Upper lobe of right lung (tissue), 1 donor: Measurements from ENCODE around the gene CMTR1. TPM values are rescaled to one million over a fixed set of nuclear protein-coding genes. Genes with fewer than 3 reads are reported as not detected.

ENCODE experiments used
- ATAC-seq: fragments of 200-7000 bp; cut with Tn5 transposase; one replicate; pipeline ENCODE4 v1.9.1; 2020; ENCODE audit warnings: mild to moderate bottlenecking, moderate library complexity
- DNase-seq: peaks from one replicate; pipeline ENCODE4 v3.0.0-alpha.2; 2020
- H3K27ac ChIP-seq: fragments of 200-600 bp; one replicate; pipeline ENCODE4 v1.8.0; 2022
- H3K27me3 ChIP-seq: fragments of 200-600 bp; one replicate; pipeline ENCODE4 v1.8.0; 2022; ENCODE audit warnings: mild to moderate bottlenecking
- H3K36me3 ChIP-seq: fragments of 200-600 bp; one replicate; pipeline ENCODE4 v1.8.0; 2022
- H3K4me1 ChIP-seq: fragments of 200-600 bp; one replicate; pipeline ENCODE4 v1.8.0; 2022
- H3K4me3 ChIP-seq: fragments of 200-600 bp; one replicate; pipeline ENCODE4 v1.8.0; 2022; ENCODE audit warnings: mild to moderate bottlenecking
- H3K9me3 ChIP-seq: fragments of 200-600 bp; one replicate; pipeline ENCODE4 v1.8.0; 2022
- intact Hi-C: fragments of 100-400 bp; cut with DNase I; formaldehyde crosslinking; loops from one replicate; pipeline ENCODE4 v1.11.0; 2022
- total RNA-seq: library from RNA; stranded (reverse); fragmentation: NEBNext Ultra II Directional; extraction: Animal tissue kit (Norgen Biotek cat#: 25700); gene quantifications from one replicate; pipeline ENCODE4 v1.2.1, GENCODE V29; 2021
- TF ChIP-seq, protein P1 (sequence below): fragments of 200-600 bp; IDR thresholded peaks from one replicate; pipeline ENCODE4 v1.8.0; 2022; ENCODE audit warnings: antibody characterized with exemption
- donor health status: DM: no; HTN: yes; CAD: no; lungs with severe emphysema.

The CMTR1 gene
- total RNA-seq, 1 donor from 2014 or later, result 42.2 TPM

DNA sequence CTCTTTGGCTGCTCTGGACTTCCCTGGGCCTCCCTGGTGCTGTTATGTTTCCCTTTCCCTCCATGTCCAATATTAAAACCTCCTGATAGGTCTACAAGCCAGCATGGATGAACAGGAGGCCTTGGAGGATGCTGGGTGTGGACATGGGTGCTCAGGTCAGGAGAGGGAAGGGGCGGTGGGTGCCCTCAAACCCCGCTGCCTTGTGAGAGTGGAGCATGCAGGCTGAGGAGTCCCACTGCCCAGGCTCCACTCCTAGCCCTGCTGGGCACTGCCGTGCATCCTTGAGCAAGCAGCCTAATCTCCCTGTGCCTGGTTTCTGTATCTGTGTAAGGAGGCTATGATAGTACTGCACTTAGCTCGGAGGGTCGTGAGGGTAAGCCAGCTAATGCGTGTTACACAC is 85.1 kb downstream of the CMTR1 start:
- no peaks in the 10 kb centered on the region for H3K9me3 ChIP-seq
- H3K27me3 ChIP-seq, result peaks cover 23% of the 10 kb centered on the region
- no peak for DNase-seq
- no peaks in the 10 kb centered on the region for H3K36me3 ChIP-seq
- intact Hi-C loops, result no loop called here
- no peak overlapping the region for H3K27ac ChIP-seq
- no peak overlapping the region for H3K4me3 ChIP-seq
- TF ChIP-seq, protein P1, sequence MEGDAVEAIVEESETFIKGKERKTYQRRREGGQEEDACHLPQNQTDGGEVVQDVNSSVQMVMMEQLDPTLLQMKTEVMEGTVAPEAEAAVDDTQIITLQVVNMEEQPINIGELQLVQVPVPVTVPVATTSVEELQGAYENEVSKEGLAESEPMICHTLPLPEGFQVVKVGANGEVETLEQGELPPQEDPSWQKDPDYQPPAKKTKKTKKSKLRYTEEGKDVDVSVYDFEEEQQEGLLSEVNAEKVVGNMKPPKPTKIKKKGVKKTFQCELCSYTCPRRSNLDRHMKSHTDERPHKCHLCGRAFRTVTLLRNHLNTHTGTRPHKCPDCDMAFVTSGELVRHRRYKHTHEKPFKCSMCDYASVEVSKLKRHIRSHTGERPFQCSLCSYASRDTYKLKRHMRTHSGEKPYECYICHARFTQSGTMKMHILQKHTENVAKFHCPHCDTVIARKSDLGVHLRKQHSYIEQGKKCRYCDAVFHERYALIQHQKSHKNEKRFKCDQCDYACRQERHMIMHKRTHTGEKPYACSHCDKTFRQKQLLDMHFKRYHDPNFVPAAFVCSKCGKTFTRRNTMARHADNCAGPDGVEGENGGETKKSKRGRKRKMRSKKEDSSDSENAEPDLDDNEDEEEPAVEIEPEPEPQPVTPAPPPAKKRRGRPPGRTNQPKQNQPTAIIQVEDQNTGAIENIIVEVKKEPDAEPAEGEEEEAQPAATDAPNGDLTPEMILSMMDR, result no peak
- ATAC-seq, result no peak
- H3K4me1 ChIP-seq, result no peaks in the 10 kb centered on the region

DNA sequence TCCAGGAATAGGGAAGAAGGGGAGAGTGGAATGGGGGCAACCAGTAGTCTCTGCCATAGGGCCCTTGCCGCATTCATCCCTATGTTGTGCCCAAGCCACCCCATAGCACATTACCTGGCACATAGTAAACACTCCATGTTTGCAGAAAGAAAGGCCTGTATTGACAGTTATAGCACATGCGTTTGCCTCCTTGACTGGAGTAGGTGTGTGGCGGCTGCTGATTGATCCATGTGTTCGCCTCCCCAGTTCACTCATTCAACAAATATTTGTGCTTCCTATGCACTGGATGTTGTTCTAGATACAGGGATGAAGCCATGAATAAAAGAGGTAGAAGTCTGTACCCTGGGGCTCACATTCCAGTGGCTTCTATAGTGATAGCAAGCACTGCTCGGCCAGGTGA is 86.4 kb downstream of the CMTR1 start:
- H3K9me3 ChIP-seq, result no peaks in the 10 kb centered on the region
- no peak overlapping the region for H3K27ac ChIP-seq
- H3K36me3 ChIP-seq, result no peaks in the 10 kb centered on the region
- DNase-seq (no peak), ATAC-seq (no peak)
- peaks cover 15% of the 10 kb centered on the region for H3K27me3 ChIP-seq
- TF ChIP-seq, protein P1, result no peak
- intact Hi-C loops, result no loop called here
- H3K4me1 ChIP-seq, result no peaks in the 10 kb centered on the region
- no peak overlapping the region for H3K4me3 ChIP-seq

DNA sequence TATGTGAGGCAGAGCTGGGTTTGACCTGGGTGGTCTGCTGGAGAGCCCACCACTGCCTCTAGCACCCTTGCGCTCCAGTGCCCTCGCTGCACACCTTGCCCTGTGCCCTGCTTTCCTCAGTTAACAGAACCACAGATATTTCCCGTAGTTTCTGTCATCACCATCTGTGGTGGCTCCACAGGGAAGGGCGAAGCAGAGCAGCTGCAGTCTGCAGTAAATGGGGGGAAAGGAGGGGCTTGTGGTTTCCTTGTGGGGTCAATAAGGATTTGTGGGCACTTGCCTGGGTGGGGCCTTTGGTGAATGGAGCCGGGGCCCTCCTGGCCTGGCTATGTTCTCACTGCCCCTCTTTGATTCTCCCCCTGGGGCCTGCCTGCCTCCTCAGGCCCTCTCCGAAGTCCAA is 87.9 kb downstream of the CMTR1 start:
- H3K36me3 ChIP-seq, result no peaks in the 10 kb centered on the region
- no peaks in the 10 kb centered on the region for H3K9me3 ChIP-seq
- peaks cover 15% of the 10 kb centered on the region for H3K27me3 ChIP-seq
- no peak overlapping the region for H3K4me3 ChIP-seq
- H3K27ac ChIP-seq, result no peak overlapping the region
- intact Hi-C loops, result no loop called here
- TF ChIP-seq, protein P1, result no peak
- ATAC-seq (no peak), DNase-seq (no peak)
- H3K4me1 ChIP-seq, result no peaks in the 10 kb centered on the region

DNA sequence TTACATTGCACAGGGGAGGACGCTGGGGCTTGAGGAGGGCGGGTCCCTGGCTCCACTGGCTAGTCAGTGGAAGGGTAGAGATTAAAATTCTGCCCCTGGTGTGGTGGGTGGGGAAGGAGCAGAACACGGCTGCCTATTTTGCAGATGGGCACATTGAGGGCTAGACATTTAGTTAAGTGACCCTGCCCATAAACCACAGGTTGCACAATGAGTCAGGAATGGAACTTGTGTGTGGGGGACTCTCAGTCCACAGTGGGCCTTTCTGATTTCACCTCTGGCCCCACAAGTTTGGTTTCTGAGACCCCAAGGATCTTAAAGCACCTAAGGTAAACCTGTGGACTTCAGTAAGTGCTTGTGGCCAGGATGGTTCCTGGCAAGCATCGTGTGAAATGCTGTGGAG is 88.7 kb downstream of the CMTR1 start:
- intact Hi-C loops, result no loop called here
- H3K4me3 ChIP-seq, result no peak overlapping the region
- peaks cover 15% of the 10 kb centered on the region for H3K27me3 ChIP-seq
- no peaks in the 10 kb centered on the region for H3K4me1 ChIP-seq
- H3K27ac ChIP-seq, result no peak overlapping the region
- DNase-seq (no peak), ATAC-seq (no peak)
- H3K9me3 ChIP-seq, result no peaks in the 10 kb centered on the region
- TF ChIP-seq, protein P1, result no peak
- no peaks in the 10 kb centered on the region for H3K36me3 ChIP-seq

DNA sequence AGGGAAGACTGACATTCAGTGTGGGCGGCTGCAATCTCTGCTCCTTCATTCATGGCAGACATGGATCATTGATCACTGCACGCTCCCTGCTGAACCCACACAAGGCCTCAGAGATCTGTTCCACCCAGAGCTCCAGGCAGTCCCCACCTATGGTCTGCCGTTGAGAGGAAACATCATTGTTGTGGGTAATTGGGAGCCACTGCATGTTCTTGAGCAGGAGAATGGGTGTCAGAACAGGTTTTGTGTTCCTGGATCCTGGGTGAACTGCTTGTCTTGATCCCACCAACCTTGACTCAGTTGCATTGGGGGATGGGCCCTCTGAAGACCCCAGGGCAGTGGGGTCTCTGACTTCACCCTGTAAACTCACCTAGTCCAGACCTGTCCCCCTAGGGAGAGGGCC is 89.8 kb downstream of the CMTR1 start:
- H3K4me1 ChIP-seq, result no peaks in the 10 kb centered on the region
- no peak overlapping the region for H3K27ac ChIP-seq
- intact Hi-C loops, result no loop called here
- no peak overlapping the region for H3K4me3 ChIP-seq
- no peaks in the 10 kb centered on the region for H3K9me3 ChIP-seq
- TF ChIP-seq, protein P1, result no peak
- ATAC-seq (no peak), DNase-seq (no peak)
- H3K27me3 ChIP-seq, result peaks cover 15% of the 10 kb centered on the region
- no peaks in the 10 kb centered on the region for H3K36me3 ChIP-seq

DNA sequence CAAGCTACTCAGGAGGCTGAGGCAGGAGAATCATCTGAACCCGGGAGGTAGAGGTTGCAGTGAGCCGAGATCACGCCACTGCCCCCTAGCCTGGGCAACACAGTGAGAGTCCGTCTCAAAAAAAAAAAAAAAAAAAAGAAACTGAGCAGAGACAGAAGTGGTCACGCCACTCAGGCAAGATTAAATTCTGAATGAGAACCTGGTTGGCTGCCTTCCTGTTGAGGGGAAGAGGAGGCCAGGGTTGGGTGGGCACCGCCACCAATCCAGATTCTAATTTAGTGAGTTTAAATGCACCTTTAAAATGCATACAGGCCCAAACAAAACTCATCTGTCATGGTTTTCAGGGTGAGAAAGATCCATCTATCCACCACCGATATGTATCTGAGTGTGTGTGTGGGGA is 90.4 kb downstream of the CMTR1 start:
- peaks cover 18% of the 10 kb centered on the region for H3K27me3 ChIP-seq
- H3K36me3 ChIP-seq, result no peaks in the 10 kb centered on the region
- intact Hi-C loops, result no loop called here
- ATAC-seq (no peak), DNase-seq (no peak)
- H3K9me3 ChIP-seq, result no peaks in the 10 kb centered on the region
- TF ChIP-seq, protein P1, result no peak
- no peak overlapping the region for H3K4me3 ChIP-seq
- H3K27ac ChIP-seq, result no peak overlapping the region
- H3K4me1 ChIP-seq, result no peaks in the 10 kb centered on the region
